ENCODE results near the gene GDE1.

- TF ChIP-seq POLR2A (IDR thresholded peaks at IDR 0.05; ENCODE audit: extremely low read depth, insufficient read length) = no peak
- no peak for TF ChIP-seq CTCF (IDR thresholded peaks at IDR 0.05; ENCODE audit: low read depth, low read length)
Observed at GRCh38 chr16:19540241-19540970, 18.5 kb upstream of the GDE1 start.

All from NB4 (cell line).